ENCODE data around the gene ADAMTS7.

DNA sequence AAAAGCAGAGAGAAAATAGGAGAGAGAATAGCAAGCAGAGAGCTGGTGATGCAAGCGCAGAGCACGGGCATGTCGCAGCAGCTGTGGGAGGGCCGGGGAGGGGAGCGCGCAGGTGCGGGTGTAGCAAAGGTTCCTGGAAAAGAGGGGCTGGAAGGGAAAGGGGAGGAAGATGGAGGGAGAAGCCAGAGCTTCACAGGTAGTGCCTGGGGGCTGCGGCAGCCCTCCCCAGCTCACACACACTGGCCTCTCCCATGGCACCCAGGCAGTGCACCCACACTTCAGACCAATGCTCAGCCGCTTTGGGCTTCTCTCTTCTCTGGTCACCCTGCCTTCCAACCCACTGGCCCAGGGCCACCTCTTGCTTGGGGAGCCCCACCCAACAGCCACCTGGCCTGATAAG is 72.1 kb downstream of the ADAMTS7 start:
- TF ChIP-seq, protein P1, sequence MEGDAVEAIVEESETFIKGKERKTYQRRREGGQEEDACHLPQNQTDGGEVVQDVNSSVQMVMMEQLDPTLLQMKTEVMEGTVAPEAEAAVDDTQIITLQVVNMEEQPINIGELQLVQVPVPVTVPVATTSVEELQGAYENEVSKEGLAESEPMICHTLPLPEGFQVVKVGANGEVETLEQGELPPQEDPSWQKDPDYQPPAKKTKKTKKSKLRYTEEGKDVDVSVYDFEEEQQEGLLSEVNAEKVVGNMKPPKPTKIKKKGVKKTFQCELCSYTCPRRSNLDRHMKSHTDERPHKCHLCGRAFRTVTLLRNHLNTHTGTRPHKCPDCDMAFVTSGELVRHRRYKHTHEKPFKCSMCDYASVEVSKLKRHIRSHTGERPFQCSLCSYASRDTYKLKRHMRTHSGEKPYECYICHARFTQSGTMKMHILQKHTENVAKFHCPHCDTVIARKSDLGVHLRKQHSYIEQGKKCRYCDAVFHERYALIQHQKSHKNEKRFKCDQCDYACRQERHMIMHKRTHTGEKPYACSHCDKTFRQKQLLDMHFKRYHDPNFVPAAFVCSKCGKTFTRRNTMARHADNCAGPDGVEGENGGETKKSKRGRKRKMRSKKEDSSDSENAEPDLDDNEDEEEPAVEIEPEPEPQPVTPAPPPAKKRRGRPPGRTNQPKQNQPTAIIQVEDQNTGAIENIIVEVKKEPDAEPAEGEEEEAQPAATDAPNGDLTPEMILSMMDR (IDR thresholded peaks at IDR 0.05): no peak
- no peak for TF ChIP-seq EZH2phosphoT487 (IDR thresholded peaks at IDR 0.05)
- TF ChIP-seq EZH2 (IDR thresholded peaks at IDR 0.05): no peak
